ENCODE data around the gene NR1H4. TPM values are rescaled to one million over a fixed set of nuclear protein-coding genes. Genes with fewer than 3 reads are reported as not detected.
"Not testable (repeated sequence)": the region's sequence is repeated elsewhere in the genome, so short reads cannot be mapped to it uniquely, and the experiment has no call there.

Gene NR1H4
- total RNA-seq, 4 donors from 2014 or later, result not detected

GRCh38 chr12:100499416-100499815 is 25.8 kb downstream of the NR1H4 start:
- H3K4me3 ChIP-seq, result no peak overlapping the region
- 73% methylated on average over 1 of the region's 1 CpG; no CpG with 5 or more reads in 1 of the 2 donors for WGBS, 2 donors (ENCODE audit: low coverage in 1 of 2)
- H3K4me1 ChIP-seq, result no peaks in the 10 kb centered on the region
- H3K9me3 ChIP-seq, result no peaks in the 10 kb centered on the region
- no peaks in the 10 kb centered on the region for H3K27me3 ChIP-seq
- no peak overlapping the region for H3K27ac ChIP-seq
- TF ChIP-seq POLR2AphosphoS5 (IDR thresholded peaks at IDR 0.05) (no peak), POLR2A (IDR thresholded peaks at IDR 0.05) (no peak), EP300 (IDR thresholded peaks at IDR 0.05) (no peak)
- TF ChIP-seq, protein P1, sequence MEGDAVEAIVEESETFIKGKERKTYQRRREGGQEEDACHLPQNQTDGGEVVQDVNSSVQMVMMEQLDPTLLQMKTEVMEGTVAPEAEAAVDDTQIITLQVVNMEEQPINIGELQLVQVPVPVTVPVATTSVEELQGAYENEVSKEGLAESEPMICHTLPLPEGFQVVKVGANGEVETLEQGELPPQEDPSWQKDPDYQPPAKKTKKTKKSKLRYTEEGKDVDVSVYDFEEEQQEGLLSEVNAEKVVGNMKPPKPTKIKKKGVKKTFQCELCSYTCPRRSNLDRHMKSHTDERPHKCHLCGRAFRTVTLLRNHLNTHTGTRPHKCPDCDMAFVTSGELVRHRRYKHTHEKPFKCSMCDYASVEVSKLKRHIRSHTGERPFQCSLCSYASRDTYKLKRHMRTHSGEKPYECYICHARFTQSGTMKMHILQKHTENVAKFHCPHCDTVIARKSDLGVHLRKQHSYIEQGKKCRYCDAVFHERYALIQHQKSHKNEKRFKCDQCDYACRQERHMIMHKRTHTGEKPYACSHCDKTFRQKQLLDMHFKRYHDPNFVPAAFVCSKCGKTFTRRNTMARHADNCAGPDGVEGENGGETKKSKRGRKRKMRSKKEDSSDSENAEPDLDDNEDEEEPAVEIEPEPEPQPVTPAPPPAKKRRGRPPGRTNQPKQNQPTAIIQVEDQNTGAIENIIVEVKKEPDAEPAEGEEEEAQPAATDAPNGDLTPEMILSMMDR (IDR thresholded peaks at IDR 0.05), result no peak
- H3K36me3 ChIP-seq, result no peaks in the 10 kb centered on the region
- ATAC-seq, result no peak

GRCh38 chr12:100502718-100503117 is 29.1 kb downstream of the NR1H4 start:
- not testable (repeated sequence) for H3K27me3 ChIP-seq, H3K27ac ChIP-seq, H3K4me3 ChIP-seq, H3K9me3 ChIP-seq, H3K4me1 ChIP-seq, H3K36me3 ChIP-seq, ATAC-seq
- WGBS, 2 donors (ENCODE audit: low coverage in 1 of 2), result 90 to 97% methylated on average over 3 to 4 of the region's 4 CpGs

- ATAC-seq, result no peak
- WGBS, 2 donors (ENCODE audit: low coverage in 1 of 2), result 80 to 84% methylated on average over 6 of the region's 6 CpGs
- TF ChIP-seq POLR2AphosphoS5 (IDR thresholded peaks at IDR 0.05) (no peak), POLR2A (IDR thresholded peaks at IDR 0.05) (no peak), EP300 (IDR thresholded peaks at IDR 0.05) (no peak)
- TF ChIP-seq, protein P1 (IDR thresholded peaks at IDR 0.05), result no peak
Measured at GRCh38 chr12:100503228-100503628, 29.6 kb downstream of the NR1H4 start.

DNA sequence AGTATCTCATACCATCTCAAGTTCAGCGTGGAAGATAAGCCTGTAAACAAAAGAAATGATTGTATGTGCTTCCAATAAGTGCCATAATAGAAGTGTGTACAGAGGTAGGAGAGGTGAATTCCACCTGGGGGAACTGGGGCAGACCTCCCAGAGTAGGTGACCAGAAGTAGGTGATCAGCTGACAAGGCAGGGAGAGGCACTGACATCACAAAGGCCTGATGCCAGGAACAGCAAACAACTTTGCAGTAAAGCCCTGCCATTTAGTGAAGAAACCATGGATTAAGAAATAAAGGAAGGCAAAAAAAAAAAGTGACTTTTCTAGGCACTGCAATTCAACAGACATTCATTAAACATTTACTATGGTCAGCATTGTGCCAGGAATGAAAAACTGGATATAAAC is 31.1 kb downstream of the NR1H4 start:
- TF ChIP-seq POLR2AphosphoS5 (IDR thresholded peaks at IDR 0.05) (no peak), EP300 (IDR thresholded peaks at IDR 0.05) (no peak), POLR2A (IDR thresholded peaks at IDR 0.05) (no peak)
- TF ChIP-seq, protein P1 (IDR thresholded peaks at IDR 0.05), result no peak
- Histone ChIP-seq H3K4me1 (no peaks in the 10 kb centered on the region), H3K27me3 (no peaks in the 10 kb centered on the region), H3K4me3 (no peak overlapping the region), H3K36me3 (no peaks in the 10 kb centered on the region), H3K9me3 (no peaks in the 10 kb centered on the region), H3K27ac (no peak overlapping the region)
- 100% methylated on average over 1 of the region's 1 CpG; no CpG with 5 or more reads in 1 of the 2 donors for WGBS, 2 donors (ENCODE audit: low coverage in 1 of 2)
- ATAC-seq, result no peak

More at GRCh38 chr12:100503228-100503628, 29.6 kb downstream of the NR1H4 start:
- no peak overlapping the region for H3K4me3 ChIP-seq
- H3K27ac ChIP-seq, result no peak overlapping the region
- H3K27me3 ChIP-seq, result no peaks in the 10 kb centered on the region
- H3K36me3 ChIP-seq, result no peaks in the 10 kb centered on the region
- no peaks in the 10 kb centered on the region for H3K9me3 ChIP-seq
- H3K4me1 ChIP-seq, result no peaks in the 10 kb centered on the region

GRCh38 chr12:100508751-100509150 is 35.1 kb downstream of the NR1H4 start:
- ATAC-seq, result no peak
- TF ChIP-seq POLR2AphosphoS5 (IDR thresholded peaks at IDR 0.05), result no peak
- TF ChIP-seq EP300 (IDR thresholded peaks at IDR 0.05), result no peak
- TF ChIP-seq, protein P1 (IDR thresholded peaks at IDR 0.05), result no peak
- no peak for TF ChIP-seq POLR2A (IDR thresholded peaks at IDR 0.05)
- Histone ChIP-seq H3K27me3 (no peaks in the 10 kb centered on the region), H3K36me3 (no peaks in the 10 kb centered on the region), H3K4me3 (no peak overlapping the region), H3K9me3 (no peaks in the 10 kb centered on the region), H3K4me1 (no peaks in the 10 kb centered on the region), H3K27ac (no peak overlapping the region)
- 18 to 26% methylated on average over 4 of the region's 4 CpGs for WGBS, 2 donors (ENCODE audit: low coverage in 1 of 2)
